Adipocyte (in vitro differentiated cells): ENCODE results near the gene TRPM2.
A peak's percentile ranks its signal among the peaks of the same experiment; 100 is the strongest.

Experiments
- DNase-seq: peaks from one replicate; pipeline ENCODE4 v3.0.0-alpha.2; 2015; ENCODE audit warnings: low read depth
- H3K27me3 ChIP-seq: replicated peaks from 2 replicates; pipeline ENCODE4 v1.7.0; 2013; ENCODE audit warnings: mild to moderate bottlenecking, low read length, moderate library complexity; ENCODE audit not compliant: control insufficient read depth, insufficient read depth
- H3K36me3 ChIP-seq: 2 replicates; pipeline ENCODE4 v1.7.0; 2013; ENCODE audit warnings: low read length, mild to moderate bottlenecking, moderate library complexity; ENCODE audit not compliant: control insufficient read depth, insufficient read depth, severe bottlenecking
- H3K4me1 ChIP-seq: 2 replicates; pipeline ENCODE4 v1.7.0; 2013; ENCODE audit warnings: mild to moderate bottlenecking, low read length, moderate library complexity; ENCODE audit not compliant: control insufficient read depth, insufficient read depth
- H3K4me3 ChIP-seq: 2 replicates; pipeline ENCODE4 v1.7.0; 2013; ENCODE audit warnings: mild to moderate bottlenecking, low read length, moderate library complexity
- H3K9ac ChIP-seq: 2 replicates; pipeline ENCODE4 v1.7.0; 2013; ENCODE audit warnings: mild to moderate bottlenecking, low read length, moderate library complexity
- H3K9me3 ChIP-seq: 2 replicates; pipeline ENCODE4 v1.7.0; 2013; ENCODE audit warnings: mild to moderate bottlenecking, low read length, moderate library complexity; ENCODE audit not compliant: control insufficient read depth

The TRPM2 gene

DNA sequence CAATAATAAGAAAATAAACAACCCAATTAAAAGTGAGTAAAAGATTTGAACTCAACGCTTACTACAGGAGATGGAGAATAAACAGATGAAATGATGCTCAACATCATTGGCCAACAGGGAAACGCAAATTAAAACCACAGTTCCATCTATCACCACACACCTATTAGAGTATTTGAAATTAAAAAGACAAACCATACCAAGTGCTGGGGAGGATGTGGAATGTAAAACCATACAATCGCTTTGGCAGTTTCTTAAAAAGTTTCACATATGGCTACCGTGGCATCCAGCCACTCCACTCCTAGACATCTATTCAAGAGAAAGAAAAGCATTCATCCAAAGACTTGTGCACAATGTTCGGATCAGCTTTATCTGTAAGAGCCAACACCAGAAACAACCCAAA lies 100.6 kb downstream of the TRPM2 start:
- no peak for DNase-seq
- H3K36me3 ChIP-seq: no peaks in the 10 kb centered on the region
- no peak overlapping the region for H3K4me3 ChIP-seq
- peaks cover 15% of the 10 kb centered on the region for H3K9me3 ChIP-seq
- peaks cover 27% of the 10 kb centered on the region for H3K27me3 ChIP-seq
- H3K9ac ChIP-seq: no peak overlapping the region
- no peaks in the 10 kb centered on the region for H3K4me1 ChIP-seq

DNA sequence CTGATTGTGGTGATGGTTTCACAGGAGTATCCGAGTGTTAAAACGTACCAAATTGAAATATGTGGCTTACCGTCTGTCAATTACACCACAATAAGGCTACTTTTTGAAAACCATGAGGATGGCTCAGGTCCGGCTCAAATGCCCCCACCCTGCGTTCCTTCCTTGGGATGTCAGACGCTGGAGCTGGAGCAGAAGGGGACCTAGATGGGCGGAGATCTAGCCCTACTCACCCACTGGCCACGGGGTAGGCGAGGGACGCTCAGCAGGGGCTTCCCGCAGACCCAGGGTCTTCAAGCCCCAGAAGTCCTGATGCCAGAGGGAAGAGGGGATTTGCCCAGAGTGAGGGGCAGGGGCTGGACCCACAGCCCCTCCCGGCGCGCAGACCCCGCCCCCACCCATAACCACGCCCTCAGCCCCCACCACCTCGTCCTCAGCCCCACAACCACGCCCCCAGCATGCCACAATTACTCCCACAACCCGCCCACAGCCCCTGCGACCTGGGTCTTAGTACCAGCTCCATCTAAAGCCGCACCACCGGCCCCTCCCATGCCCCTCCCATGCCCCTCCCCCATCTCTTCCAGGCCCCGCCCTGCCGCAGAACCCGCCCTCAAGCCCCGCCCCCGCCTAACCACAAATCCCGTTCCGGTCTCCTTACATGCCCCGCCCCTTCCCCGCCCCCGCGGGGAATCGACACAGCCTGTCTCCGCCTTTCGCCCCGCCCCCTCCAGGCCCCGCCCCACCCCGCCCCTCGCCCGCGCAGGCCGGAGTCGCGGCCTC lies 101.5 kb downstream of the TRPM2 start, which contains the start of gene LRRC3:
LRRC3 (plus strand) TSS at position 764 of the 777 bp plus-strand sequence. CDS start 1,135 bp downstream, outside the sequence.
- Histone ChIP-seq H3K9me3 (peaks cover 15% of the 10 kb centered on the region), H3K36me3 (no peaks in the 10 kb centered on the region), H3K9ac (peak within 1 kb of the TSS; percentile 46), H3K4me1 (no peaks in the 10 kb centered on the region), H3K27me3 (peaks cover 18% of the 10 kb centered on the region), H3K4me3 (peak within 1 kb of the TSS; percentile 78)
- peak; percentile 90 for DNase-seq

DNA sequence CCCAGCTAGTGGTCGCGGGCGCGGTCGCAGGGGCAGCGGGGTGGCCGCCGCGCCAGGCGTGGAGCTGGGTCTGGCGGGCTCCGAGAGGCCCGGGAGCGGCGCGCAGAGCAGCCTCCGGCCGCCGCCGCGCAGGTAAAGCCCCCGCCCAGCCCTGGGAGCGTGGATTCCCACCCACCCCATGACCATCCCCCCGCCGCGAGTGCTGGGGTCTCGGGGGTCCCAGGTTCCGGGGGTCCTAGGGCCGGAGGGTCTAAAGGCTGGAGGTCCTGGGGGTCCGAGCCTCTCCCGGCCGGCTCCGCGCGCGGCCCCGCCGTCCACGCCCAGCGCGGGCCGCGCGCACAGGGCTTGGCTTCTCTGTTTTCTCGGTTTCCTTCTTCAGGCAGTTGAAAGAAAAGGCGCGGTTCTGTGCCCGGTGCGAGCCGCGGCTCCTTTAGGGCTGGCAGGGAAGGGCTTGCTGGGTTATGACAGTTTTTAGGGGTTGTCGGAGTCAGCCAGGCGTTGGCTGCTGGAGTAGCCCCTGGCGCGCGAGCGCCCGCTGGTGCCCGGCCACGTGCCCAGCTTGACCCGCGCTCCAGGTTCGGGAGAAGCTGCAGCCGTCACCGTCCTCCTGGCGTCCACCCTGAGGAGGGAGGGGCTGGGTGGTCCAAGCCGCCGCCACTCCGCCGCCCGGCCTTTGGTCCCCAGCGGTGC lies 102.2 kb downstream of the TRPM2 start:
- H3K9ac ChIP-seq: peak overlapping the region; percentile 46
- H3K4me1 ChIP-seq: no peaks in the 10 kb centered on the region
- peak overlapping the region; percentile 78 for H3K4me3 ChIP-seq
- peaks cover 11% of the 10 kb centered on the region for H3K27me3 ChIP-seq
- H3K36me3 ChIP-seq: no peaks in the 10 kb centered on the region
- peaks cover 15% of the 10 kb centered on the region for H3K9me3 ChIP-seq
- peak; percentile 48 for DNase-seq

DNA sequence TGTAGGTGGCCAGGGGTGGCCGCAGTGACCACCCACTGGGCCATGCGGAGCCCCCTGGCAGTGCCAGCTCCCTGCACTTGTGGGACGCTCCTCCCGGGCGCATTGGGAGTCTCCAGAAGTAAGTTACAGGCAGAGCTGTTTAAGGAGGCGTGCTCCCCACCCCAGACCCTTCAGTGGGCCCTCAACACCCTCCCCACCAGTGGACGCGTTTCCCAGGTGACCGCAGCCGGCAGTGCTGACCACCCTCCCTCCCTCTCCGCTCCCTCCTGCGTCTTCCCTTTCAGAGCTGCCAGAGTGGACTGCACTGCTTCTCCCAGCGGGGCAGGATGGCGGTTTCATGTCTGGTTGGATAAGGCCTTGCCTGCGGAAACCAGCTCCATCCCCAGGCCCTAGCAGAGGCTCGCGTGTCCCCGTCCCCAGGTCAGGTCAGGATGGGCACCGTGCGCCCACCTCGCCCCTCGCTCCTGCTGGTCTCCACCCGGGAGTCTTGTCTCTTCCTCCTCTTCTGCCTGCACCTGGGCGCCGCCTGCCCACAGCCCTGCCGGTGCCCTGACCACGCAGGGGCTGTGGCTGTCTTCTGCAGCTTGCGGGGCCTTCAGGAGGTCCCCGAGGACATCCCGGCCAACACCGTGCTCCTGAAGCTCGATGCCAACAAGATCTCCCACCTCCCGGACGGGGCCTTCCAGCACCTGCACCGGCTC lies 102.9 kb downstream of the TRPM2 start:
- H3K4me1 ChIP-seq: no peaks in the 10 kb centered on the region
- peak overlapping the region; percentile 78 for H3K4me3 ChIP-seq
- H3K9ac ChIP-seq: no peak overlapping the region
- H3K36me3 ChIP-seq: no peaks in the 10 kb centered on the region
- peaks cover 6% of the 10 kb centered on the region for H3K27me3 ChIP-seq
- H3K9me3 ChIP-seq: peaks cover 15% of the 10 kb centered on the region
- no peak for DNase-seq

DNA sequence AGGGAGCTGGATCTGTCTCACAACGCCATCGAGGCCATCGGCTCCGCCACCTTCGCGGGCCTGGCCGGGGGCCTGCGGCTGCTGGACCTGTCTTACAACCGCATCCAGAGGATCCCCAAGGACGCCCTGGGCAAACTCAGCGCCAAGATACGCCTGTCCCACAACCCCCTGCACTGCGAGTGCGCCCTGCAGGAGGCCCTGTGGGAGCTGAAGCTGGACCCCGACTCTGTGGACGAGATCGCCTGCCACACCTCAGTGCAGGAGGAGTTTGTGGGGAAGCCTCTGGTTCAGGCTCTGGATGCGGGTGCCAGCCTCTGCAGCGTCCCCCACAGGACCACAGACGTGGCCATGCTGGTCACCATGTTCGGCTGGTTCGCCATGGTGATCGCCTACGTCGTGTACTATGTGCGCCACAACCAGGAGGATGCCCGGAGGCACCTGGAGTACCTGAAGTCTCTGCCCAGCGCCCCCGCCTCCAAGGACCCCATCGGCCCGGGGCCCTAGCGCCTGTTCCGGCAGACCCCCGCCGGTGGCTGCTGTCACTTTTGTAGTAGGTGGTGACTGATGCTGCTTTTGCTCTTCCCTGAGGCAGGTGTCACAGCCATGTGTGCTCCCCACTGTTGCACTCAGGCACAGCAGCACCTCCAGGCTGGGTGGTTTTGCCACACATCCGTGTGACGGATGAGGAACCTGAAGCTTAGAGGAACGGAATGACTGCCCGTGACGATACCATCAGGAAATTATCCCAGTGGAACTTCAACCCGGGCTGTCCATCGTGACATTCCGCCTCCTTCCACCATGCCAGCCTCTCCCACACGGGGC lies 103.7 kb downstream of the TRPM2 start:
- no peak overlapping the region for H3K4me3 ChIP-seq
- no peaks in the 10 kb centered on the region for H3K36me3 ChIP-seq
- H3K9ac ChIP-seq: no peak overlapping the region
- DNase-seq: no peak
- peaks cover 5% of the 10 kb centered on the region for H3K27me3 ChIP-seq
- no peaks in the 10 kb centered on the region for H3K4me1 ChIP-seq
- peaks cover 14% of the 10 kb centered on the region for H3K9me3 ChIP-seq

DNA sequence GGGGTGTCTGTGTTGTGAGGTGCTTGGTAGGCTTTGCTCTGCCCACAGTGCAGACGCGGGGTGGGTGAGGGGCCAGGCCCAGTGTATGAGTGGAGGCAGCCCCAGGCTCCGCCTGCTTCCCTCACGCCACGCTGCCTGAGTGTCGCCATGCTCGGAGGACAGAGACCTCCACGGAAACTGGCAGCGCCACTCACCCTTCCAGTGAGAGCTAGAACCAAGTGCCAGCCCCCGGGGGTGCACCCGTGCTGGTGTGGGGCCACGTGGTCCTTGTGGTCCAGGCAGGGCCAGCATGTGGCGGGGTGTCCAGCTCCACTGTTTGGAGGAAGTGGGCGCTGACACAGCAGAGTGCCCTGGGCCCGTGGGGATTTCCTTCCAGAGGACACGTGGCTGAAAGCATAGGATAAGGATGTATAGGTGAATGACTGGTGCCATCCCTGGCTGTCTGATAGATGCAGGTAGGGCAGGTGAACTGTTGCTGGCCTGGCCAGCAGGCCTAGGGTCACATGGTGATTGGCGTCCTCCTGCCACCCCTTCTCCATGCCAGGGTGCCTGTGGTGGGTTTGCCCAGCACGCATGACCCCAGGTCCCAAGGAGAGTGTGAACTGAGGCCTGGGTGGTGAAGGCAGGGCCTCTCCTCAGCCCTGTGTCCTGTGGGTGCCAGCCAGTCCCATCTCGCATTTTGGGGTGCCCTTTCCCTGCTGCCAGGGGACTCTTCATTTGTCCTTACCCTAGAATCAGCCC lies 105.7 kb downstream of the TRPM2 start:
- peaks cover 10% of the 10 kb centered on the region for H3K27me3 ChIP-seq
- H3K9me3 ChIP-seq: peaks cover 4% of the 10 kb centered on the region
- no peaks in the 10 kb centered on the region for H3K36me3 ChIP-seq
- H3K9ac ChIP-seq: no peak overlapping the region
- H3K4me3 ChIP-seq: no peak overlapping the region
- DNase-seq: no peak
- H3K4me1 ChIP-seq: no peaks in the 10 kb centered on the region

DNA sequence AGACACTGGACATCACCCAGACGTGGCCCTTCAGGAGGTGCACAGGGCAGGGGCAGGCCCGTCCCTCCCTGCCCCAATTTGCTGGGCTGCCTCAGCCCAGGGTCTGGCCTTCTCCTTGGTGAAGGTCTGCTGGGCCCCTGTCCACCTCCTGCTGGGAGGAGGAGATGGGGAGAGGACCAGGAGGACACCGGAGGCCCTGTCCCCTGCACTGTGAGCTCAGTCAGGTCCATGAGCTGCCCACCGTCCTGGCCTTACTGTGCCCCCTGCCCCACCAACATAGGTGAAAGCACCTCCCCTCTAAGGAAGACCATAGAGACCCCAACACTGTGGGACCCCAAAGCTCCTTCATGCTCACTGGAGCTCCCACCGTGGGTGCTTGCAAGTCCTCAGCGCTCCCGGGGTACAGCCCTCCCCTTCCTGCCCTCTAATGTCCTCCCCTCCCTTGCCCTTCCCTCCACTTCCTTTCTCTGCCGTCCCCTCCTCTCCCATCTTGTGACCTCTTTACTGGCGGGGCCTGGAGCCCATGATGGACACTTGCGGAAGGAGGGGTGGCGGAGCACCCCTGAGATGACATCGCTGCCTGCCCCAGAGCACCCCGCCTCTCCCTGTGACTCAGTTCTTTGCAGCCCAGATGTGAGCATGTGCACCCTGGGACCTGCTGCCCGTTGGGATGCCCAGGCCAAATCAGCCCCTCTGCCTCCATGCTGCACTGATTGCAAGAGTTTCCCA lies 106.5 kb downstream of the TRPM2 start:
- no peak for DNase-seq
- no peaks in the 10 kb centered on the region for H3K36me3 ChIP-seq
- no peaks in the 10 kb centered on the region for H3K9me3 ChIP-seq
- no peaks in the 10 kb centered on the region for H3K4me1 ChIP-seq
- H3K4me3 ChIP-seq: no peak overlapping the region
- no peak overlapping the region for H3K9ac ChIP-seq
- H3K27me3 ChIP-seq: peaks cover 16% of the 10 kb centered on the region

DNA sequence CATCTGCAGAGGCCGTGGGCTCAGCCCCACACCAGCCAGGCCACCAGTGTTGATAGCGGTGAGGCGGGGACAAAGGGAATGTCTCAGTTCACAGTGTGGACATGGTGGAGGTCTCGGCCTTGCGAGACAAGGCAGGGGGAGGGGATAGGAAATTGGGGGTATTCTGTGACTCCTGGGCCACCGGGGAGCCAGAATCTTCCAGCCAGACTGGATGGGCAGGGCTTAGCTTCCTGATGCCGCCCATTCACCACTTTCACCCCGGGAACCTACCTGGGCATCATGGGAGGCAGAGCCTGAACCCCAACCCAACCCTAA lies 107.0 kb downstream of the TRPM2 start:
- no peak overlapping the region for H3K4me3 ChIP-seq
- no peaks in the 10 kb centered on the region for H3K36me3 ChIP-seq
- H3K9me3 ChIP-seq: no peaks in the 10 kb centered on the region
- peaks cover 20% of the 10 kb centered on the region for H3K27me3 ChIP-seq
- no peaks in the 10 kb centered on the region for H3K4me1 ChIP-seq
- no peak for DNase-seq
- H3K9ac ChIP-seq: no peak overlapping the region

DNA sequence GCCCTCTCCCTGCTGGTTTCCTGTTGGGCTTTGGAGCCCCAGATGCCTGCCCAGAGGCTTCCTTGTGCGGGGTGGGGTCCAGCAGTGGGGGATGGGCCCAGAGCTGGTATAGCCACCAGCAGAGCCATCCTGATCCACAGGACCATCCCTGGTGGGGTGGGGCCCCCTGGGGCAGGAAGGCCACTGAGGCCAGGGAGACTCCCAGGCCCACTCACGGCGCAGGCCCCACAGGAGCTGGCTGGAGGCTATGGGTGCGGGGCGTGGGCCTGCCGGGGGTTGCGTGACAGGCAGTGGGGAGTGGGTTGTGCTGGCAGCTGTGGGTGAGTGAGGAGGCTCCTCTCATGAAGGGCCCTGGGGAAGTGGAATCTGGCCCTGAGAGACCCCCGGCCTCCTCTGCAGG lies 107.6 kb downstream of the TRPM2 start:
- Histone ChIP-seq H3K9ac (no peak overlapping the region), H3K4me1 (no peaks in the 10 kb centered on the region), H3K36me3 (no peaks in the 10 kb centered on the region), H3K9me3 (no peaks in the 10 kb centered on the region), H3K4me3 (no peak overlapping the region), H3K27me3 (peaks cover 20% of the 10 kb centered on the region)
- no peak for DNase-seq

DNA sequence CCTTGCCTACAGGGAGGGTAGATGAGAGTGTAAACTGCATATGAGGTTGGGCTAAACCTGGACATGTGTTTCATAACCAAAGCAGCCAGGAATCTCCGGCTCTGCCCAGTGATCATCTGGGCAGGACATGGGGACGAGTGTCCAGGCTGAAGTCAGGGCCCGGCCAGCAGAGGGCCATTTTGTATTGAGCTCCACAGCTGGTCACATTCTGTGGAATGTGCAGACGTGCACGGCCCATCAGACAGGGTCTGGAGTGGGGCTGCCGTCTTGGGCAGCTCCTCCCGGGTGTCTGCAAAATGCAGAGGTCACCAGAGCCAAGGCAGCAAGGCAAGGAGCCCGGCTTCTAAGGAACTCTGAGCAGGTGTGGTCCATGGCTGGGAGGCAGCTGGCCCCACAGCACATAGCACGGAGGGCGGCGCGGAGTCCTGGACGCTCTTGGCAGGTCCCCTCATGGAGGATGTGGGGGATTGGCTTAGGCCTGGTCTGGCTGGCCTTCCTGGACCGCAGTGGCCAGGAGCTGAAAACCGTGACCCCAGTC lies 108.1 kb downstream of the TRPM2 start:
- Histone ChIP-seq H3K9ac (no peak overlapping the region), H3K27me3 (peaks cover 20% of the 10 kb centered on the region), H3K36me3 (no peaks in the 10 kb centered on the region), H3K9me3 (no peaks in the 10 kb centered on the region), H3K4me3 (no peak overlapping the region), H3K4me1 (no peaks in the 10 kb centered on the region)
- no peak for DNase-seq
